Left lung (tissue), 10 donors: ENCODE data around the gene CD19. TPM values are rescaled to one million over a fixed set of nuclear protein-coding genes. Genes with fewer than 3 reads are reported as not detected.

ENCODE experiments used
- ATAC-seq: fragments of 200-7000 bp; cut with Tn5 transposase; one replicate; pipeline ENCODE4 v1.9.1; 2020; ENCODE audit warnings: moderate library complexity
- DNase-seq, 4 donors: peaks; one replicate each; pipeline ENCODE4 v3.0.0-alpha.2; 2013 to 2020
- H3K27ac ChIP-seq, 2 donors: fragments of 200-600 bp; sonication (generic) in 1 of 2; one replicate each; pipeline versions ENCODE4 v1.5.0 to v1.8.0; 2020 to 2021
- H3K27me3 ChIP-seq, 2 donors: fragments of 200-600 bp; sonication (generic) in 1 of 2; one replicate each; pipeline versions ENCODE4 v1.5.0 to v1.8.0; 2020 to 2021
- H3K36me3 ChIP-seq, 2 donors: fragments of 200-600 bp; sonication (generic) in 1 of 2; one replicate each; pipeline versions ENCODE4 v1.5.0 to v1.8.0; 2020 to 2021
- H3K4me1 ChIP-seq, 2 donors: fragments of 200-600 bp; one replicate each; pipeline ENCODE4 v1.8.0; 2021
- H3K4me3 ChIP-seq, 2 donors: fragments of 200-600 bp; sonication (generic) in 1 of 2; one replicate each; pipeline versions ENCODE4 v1.5.0 to v1.8.0; 2020 to 2021; ENCODE audit warnings: mild to moderate bottlenecking in 1 of 2
- H3K9me3 ChIP-seq, 2 donors: fragments of 200-600 bp; sonication (generic) in 1 of 2; one replicate each; pipeline versions ENCODE4 v1.5.0 to v1.8.0; 2020 to 2021
- CTCF ChIP-seq, 2 donors: fragments of 200-600 bp; sonication (generic) in 1 of 2; IDR thresholded peaks; one replicate each; pipeline versions ENCODE4 v1.5.0 to v1.8.0; 2021; ENCODE audit warnings: antibody characterized with exemption in 2 of 2
- intact Hi-C, 2 donors: fragments of 100-400 bp; cut with DNase I; formaldehyde crosslinking; loops; one replicate each; pipeline versions ENCODE4 v1.11.2 to v1.14.2; 2022
- polyA plus RNA-seq, 6 donors: library from polyadenylated mRNA; unstranded; fragments of 120-200 nt; gene quantifications; one replicate each; pipeline ENCODE4 v1.2.1, GENCODE V29; 2013; ENCODE audit not compliant: insufficient read length in 6 of 6
- total RNA-seq, 2 donors: library from RNA; stranded (reverse); fragmentation: NEBNext Ultra II Directional; extraction: Animal tissue kit (Norgen Biotek cat#: 25700); gene quantifications; one replicate each; pipeline ENCODE4 v1.2.1, GENCODE V29; 2021
- donor health status: DM: no; HTN: yes; CAD: no.
- donor health status: DM: no; HTN: no; CAD: no.

CD19 gene
- total and polyA plus RNA-seq, 8 donors: 0.29 to 0.85 (median 0.51) TPM

GRCh38 chr16:28981517-28981916 lies 49.7 kb downstream of the CD19 start:
- no peak overlapping the region for H3K4me3 ChIP-seq
- H3K27ac ChIP-seq: no peak overlapping the region
- TF ChIP-seq CTCF (IDR thresholded peaks at IDR 0.05): peak in 1 of 2 donors; percentile 57
- peaks cover 0 to 1% of the 10 kb centered on the region in 2 donors for H3K9me3 ChIP-seq
- H3K4me1 ChIP-seq: peaks cover 0 to 37% of the 10 kb centered on the region in 2 donors
- DNase-seq: no peak
- intact Hi-C loops: no loop called here
- no peak for ATAC-seq
- H3K36me3 ChIP-seq: peaks cover 0 to 92% of the 10 kb centered on the region in 2 donors
- no peaks in the 10 kb centered on the region for H3K27me3 ChIP-seq

GRCh38 chr16:28982418-28982817 lies 50.6 kb downstream of the CD19 start:
- intact Hi-C loops: no loop called here
- Histone ChIP-seq H3K4me1 (peaks cover 0 to 28% of the 10 kb centered on the region in 2 donors), H3K36me3 (peaks cover 0 to 94% of the 10 kb centered on the region in 2 donors), H3K9me3 (peaks cover 0 to 5% of the 10 kb centered on the region in 2 donors), H3K27me3 (no peaks in the 10 kb centered on the region), H3K4me3 (no peak overlapping the region), H3K27ac (no peak overlapping the region)
- TF ChIP-seq CTCF (IDR thresholded peaks at IDR 0.05): no peak
- no peak for DNase-seq
- no peak for ATAC-seq

GRCh38 chr16:28982949-28983348 lies 51.2 kb downstream of the CD19 start:
- Histone ChIP-seq H3K27ac (no peak overlapping the region), H3K4me1 (peaks cover 0 to 23% of the 10 kb centered on the region in 2 donors), H3K27me3 (no peaks in the 10 kb centered on the region), H3K4me3 (no peak overlapping the region), H3K9me3 (peaks cover 0 to 5% of the 10 kb centered on the region in 2 donors), H3K36me3 (peaks cover 0 to 99% of the 10 kb centered on the region in 2 donors)
- intact Hi-C loops: no loop called here
- ATAC-seq: no peak
- no peak for DNase-seq
- TF ChIP-seq CTCF (IDR thresholded peaks at IDR 0.05): no peak

- no peak for ATAC-seq
- Histone ChIP-seq H3K27me3 (no peaks in the 10 kb centered on the region), H3K4me3 (no peak overlapping the region), H3K4me1 (peaks cover 0 to 17% of the 10 kb centered on the region in 2 donors), H3K36me3 (peaks cover 0 to 99% of the 10 kb centered on the region in 2 donors), H3K27ac (no peak overlapping the region), H3K9me3 (peaks cover 0 to 5% of the 10 kb centered on the region in 2 donors)
- no peak for TF ChIP-seq CTCF (IDR thresholded peaks at IDR 0.05)
- intact Hi-C loops: no loop called here
- no peak for DNase-seq
Measured at GRCh38 chr16:28983644-28984043, 51.9 kb downstream of the CD19 start.

GRCh38 chr16:28984091-28984490 lies 52.3 kb downstream of the CD19 start:
- Histone ChIP-seq H3K27me3 (no peaks in the 10 kb centered on the region), H3K9me3 (peaks cover 0 to 5% of the 10 kb centered on the region in 2 donors), H3K27ac (peak overlapping the region in 1 of 2 donors; percentile 45), H3K4me3 (peak overlapping the region in 1 of 2 donors; percentile 35), H3K36me3 (peaks cover 0 to 99% of the 10 kb centered on the region in 2 donors), H3K4me1 (peaks cover 0 to 17% of the 10 kb centered on the region in 2 donors)
- no peak for ATAC-seq
- no peak for DNase-seq
- no peak for TF ChIP-seq CTCF (IDR thresholded peaks at IDR 0.05)
- intact Hi-C loops: no loop called here
